Gastrocnemius medialis (tissue), 4 donors: ENCODE data around the gene PLCXD3. TPM values are rescaled to one million over a fixed set of nuclear protein-coding genes. Genes with fewer than 3 reads are reported as not detected.
"Not testable (repeated sequence)": the region's sequence is repeated elsewhere in the genome, so short reads cannot be mapped to it uniquely, and the experiment has no call there.

Experiments used
- ATAC-seq, 2 donors: fragments of 150-250 bp; one replicate each; pipeline ENCODE4 v1.9.1; 2016
- DNase-seq, 2 donors: peaks; one replicate each; pipeline ENCODE4 v3.0.0-alpha.2; 2019
- H3K27ac ChIP-seq, 4 donors: fragments of 200-600 bp; sonication (generic); 1 replicate in 1 of 4; 2 replicates in 3 of 4; pipeline ENCODE4 v1.5.1; 2016 to 2018; ENCODE audit warnings: mild to moderate bottlenecking in 2 of 4, moderate library complexity in 1 of 4
- H3K27me3 ChIP-seq, 3 donors: fragments of 200-600 bp; sonication (generic) in 2 of 3; 1 replicate in 1 of 3; 2 replicates in 2 of 3; pipeline versions ENCODE4 v1.5.1 to v1.6.0; 2016 to 2019; ENCODE audit warnings: mild to moderate bottlenecking in 1 of 3, moderate library complexity in 1 of 3
- H3K36me3 ChIP-seq, 2 donors: fragments of 200-600 bp; sonication (generic) in 1 of 2; one replicate each; pipeline ENCODE4 v1.5.1; 2017 to 2018
- H3K4me1 ChIP-seq, 2 donors: fragments of 200-600 bp; sonication (generic) in 1 of 2; one replicate each; pipeline ENCODE4 v1.5.1; 2016 to 2017; ENCODE audit warnings: mild to moderate bottlenecking in 2 of 2
- H3K4me3 ChIP-seq, 4 donors: fragments of 200-600 bp; sonication (generic) in 3 of 4; 1 replicate in 1 of 4; 2 replicates in 3 of 4; pipeline ENCODE4 v1.5.1; 2016 to 2019; ENCODE audit warnings: mild to moderate bottlenecking in 2 of 4
- H3K9me3 ChIP-seq, 3 donors: fragments of 200-600 bp; sonication (generic) in 2 of 3; 1 replicate in 1 of 3; 2 replicates in 2 of 3; pipeline ENCODE4 v1.5.1; 2016 to 2019
- CTCF ChIP-seq, 5 experiments: fragments of 450-650 bp in 3 of 5; fragments of 200-600 bp in 2 of 5; sonication (generic) in 2 of 5; IDR thresholded peaks in 4 of 5; conservative IDR thresholded peaks in 1 of 5; 1 replicate in 4 of 5; 2 replicates in 1 of 5; pipeline ENCODE4 v1.5.1; 2016 to 2019; ENCODE audit warnings: antibody characterized with exemption in 5 of 5, mild to moderate bottlenecking in 3 of 5, moderate library complexity in 3 of 5
- POLR2A ChIP-seq, 2 donors: fragments of 450-650 bp; IDR thresholded peaks; one replicate each; pipeline ENCODE4 v1.6.1; 2017; ENCODE audit warnings: antibody characterized with exemption in 2 of 2, mild to moderate bottlenecking in 2 of 2, moderate library complexity in 2 of 2
- in situ Hi-C, 4 donors: fragments of 200-750 bp; cut with MboI; loops; one replicate each; pipeline versions ENCODE4 v1.15.0 to v1.8.0; 2017; ENCODE audit warnings: low sequenced_read_pairs in 4 of 4
- intact Hi-C: fragments of 100-400 bp; cut with DNase I; formaldehyde crosslinking; loops from one replicate; pipeline ENCODE4 v1.15.1; 2023; ENCODE audit warnings: low total_unique reads
- total RNA-seq, 4 donors: library from RNA; depleted of rRNA; stranded (reverse); fragments of >200 nt; gene quantifications; one replicate each; pipeline versions ENCODE4 v1.1.0 to v1.2.3, GENCODE V29; 2016

The PLCXD3 gene
- total RNA-seq, 4 donors from 2014 or later: 0.49 to 1.2 (median 0.64) TPM

GRCh38 chr5:41482173-41482572 lies 28.2 kb downstream of the PLCXD3 start:
- Histone ChIP-seq H3K4me1 (no peaks in the 10 kb centered on the region), H3K27me3 (no peaks in the 10 kb centered on the region), H3K9me3 (no peaks in the 10 kb centered on the region), H3K4me3 (no peak overlapping the region), H3K36me3 (no peaks in the 10 kb centered on the region), H3K27ac (no peak overlapping the region)
- TF ChIP-seq POLR2A (IDR thresholded peaks at IDR 0.05) (no peak), CTCF (IDR thresholded peaks at IDR 0.05 in 4 of 5, conservative IDR thresholded peaks at IDR 0.05 in 1 of 5) (no peak)
- no peak for ATAC-seq
- in situ Hi-C loops (no loop called here), intact Hi-C loops (no loop called here)
- no peak for DNase-seq

GRCh38 chr5:41471571-41472208 lies 38.7 kb downstream of the PLCXD3 start:
- H3K36me3 ChIP-seq, H3K4me1 ChIP-seq, H3K27ac ChIP-seq, H3K9me3 ChIP-seq, DNase-seq, H3K4me3 ChIP-seq, ATAC-seq, in situ Hi-C loops, H3K27me3 ChIP-seq, intact Hi-C loops: not testable (repeated sequence)

- Histone ChIP-seq H3K27me3 (no peaks in the 10 kb centered on the region), H3K4me1 (no peaks in the 10 kb centered on the region), H3K36me3 (no peaks in the 10 kb centered on the region), H3K9me3 (no peaks in the 10 kb centered on the region), H3K27ac (no peak overlapping the region), H3K4me3 (no peak overlapping the region)
- intact Hi-C loops (no loop called here), in situ Hi-C loops (no loop called here)
- ATAC-seq (no peak), DNase-seq (no peak)
- no peak for TF ChIP-seq POLR2A (IDR thresholded peaks at IDR 0.05)
- no peak for TF ChIP-seq CTCF (IDR thresholded peaks at IDR 0.05 in 4 of 5, conservative IDR thresholded peaks at IDR 0.05 in 1 of 5)
Observed at GRCh38 chr5:41465493-41466171, 44.8 kb downstream of the PLCXD3 start.

- Histone ChIP-seq H3K4me3 (no peak overlapping the region), H3K4me1 (no peaks in the 10 kb centered on the region), H3K9me3 (no peaks in the 10 kb centered on the region), H3K36me3 (no peaks in the 10 kb centered on the region), H3K27ac (no peak overlapping the region), H3K27me3 (no peaks in the 10 kb centered on the region)
- DNase-seq (no peak), ATAC-seq (no peak)
- no peak for TF ChIP-seq CTCF (IDR thresholded peaks at IDR 0.05 in 4 of 5, conservative IDR thresholded peaks at IDR 0.05 in 1 of 5)
- in situ Hi-C loops: no loop called here
- intact Hi-C loops: no loop called here
Observed at GRCh38 chr5:41459557-41459956, 50.8 kb downstream of the PLCXD3 start.

GRCh38 chr5:41457094-41457493 lies 53.3 kb downstream of the PLCXD3 start:
- ATAC-seq (no peak), DNase-seq (no peak)
- Histone ChIP-seq H3K4me3 (no peak overlapping the region), H3K4me1 (no peaks in the 10 kb centered on the region), H3K36me3 (no peaks in the 10 kb centered on the region), H3K27me3 (no peaks in the 10 kb centered on the region), H3K9me3 (no peaks in the 10 kb centered on the region), H3K27ac (no peak overlapping the region)
- in situ Hi-C loops (no loop called here), intact Hi-C loops (no loop called here)
- TF ChIP-seq POLR2A (IDR thresholded peaks at IDR 0.05): no peak
- TF ChIP-seq CTCF (IDR thresholded peaks at IDR 0.05 in 4 of 5, conservative IDR thresholded peaks at IDR 0.05 in 1 of 5): no peak
